ENCODE data around the gene PPID. TPM values are rescaled to one million over a fixed set of nuclear protein-coding genes. Genes with fewer than 3 reads are reported as not detected.

Gene PPID
- total RNA-seq, 1 experiment from 2014 or later: 23.3 TPM

GRCh38 chr4:158728236-158728635, 5.0 kb upstream of the PPID start:
- Histone ChIP-seq H3K27me3 (ENCODE audit: control insufficient read depth, insufficient read depth, low read length) (no peaks in the 10 kb centered on the region; the same call in 1 of the 2 replicates), H3K27ac (ENCODE audit: low read length) (no peak overlapping the region), H3K36me3 (ENCODE audit: control insufficient read depth, insufficient read depth, low read length) (no peaks in the 10 kb centered on the region), H3K9me3 (ENCODE audit: control insufficient read depth, insufficient read depth, low read depth, low read length) (no peaks in the 10 kb centered on the region), H3K4me3 (ENCODE audit: low read depth in 2 of 2, low read length in 2 of 2) (no peak overlapping the region), H3K4me1 (ENCODE audit: control insufficient read depth, insufficient read depth, low read length) (no peaks in the 10 kb centered on the region)
- no peak for TF ChIP-seq POLR2AphosphoS5 (IDR thresholded peaks at IDR 0.05; ENCODE audit: low read depth, low read length)
- no peak for TF ChIP-seq TCF7L2 (IDR thresholded peaks at IDR 0.05; ENCODE audit: low read depth, low read length)
- no peak for TF ChIP-seq REST (IDR thresholded peaks at IDR 0.05; ENCODE audit: insufficient read depth in 1 of 2, low read depth in 2 of 2, low read length in 1 of 2)
- TF ChIP-seq SIN3A (IDR thresholded peaks at IDR 0.05; ENCODE audit: borderline replicate concordance, insufficient read depth, low read depth, low read length): no peak
- no peak for TF ChIP-seq CTCF (IDR thresholded peaks at IDR 0.05)
- no peak for DNase-seq (ENCODE audit: low read depth, low spot score)
- no TSS peak for BruUV-seq (replicated peaks)
- ChIA-PET POLR2A (no interaction called here), CTCF (no interaction called here)
- no peak for ATAC-seq
- in situ Hi-C loops (cut with HindIII; ENCODE audit: low pct_unique_long_range_greater_than_20kb, low sequenced_read_pairs) (no loop called here), intact Hi-C loops (cut with micrococcal nuclease; ENCODE audit: unreplicated experiment) (no loop called here)

GRCh38 chr4:158726633-158727032, 3.4 kb upstream of the PPID start:
- no peak for DNase-seq (ENCODE audit: low read depth, low spot score)
- no peaks in the 10 kb centered on the region; the same call in 1 of the 2 replicates for H3K4me1 ChIP-seq (ENCODE audit: control insufficient read depth, insufficient read depth, low read length)
- ChIA-PET CTCF (no interaction called here), POLR2A (no interaction called here)
- H3K9me3 ChIP-seq (ENCODE audit: control insufficient read depth, insufficient read depth, low read depth, low read length): no peaks in the 10 kb centered on the region
- no peak for TF ChIP-seq REST (IDR thresholded peaks at IDR 0.05; ENCODE audit: insufficient read depth in 1 of 2, low read depth in 2 of 2, low read length in 1 of 2)
- no peak for TF ChIP-seq SIN3A (IDR thresholded peaks at IDR 0.05; ENCODE audit: borderline replicate concordance, insufficient read depth, low read depth, low read length)
- TF ChIP-seq CTCF (IDR thresholded peaks at IDR 0.05): no peak
- no peak for TF ChIP-seq POLR2AphosphoS5 (IDR thresholded peaks at IDR 0.05; ENCODE audit: low read depth, low read length)
- TF ChIP-seq TCF7L2 (IDR thresholded peaks at IDR 0.05; ENCODE audit: low read depth, low read length): no peak
- no peaks in the 10 kb centered on the region; the same call in 1 of the 2 replicates for H3K27me3 ChIP-seq (ENCODE audit: control insufficient read depth, insufficient read depth, low read length)
- ATAC-seq: no peak
- in situ Hi-C loops (cut with HindIII; ENCODE audit: low pct_unique_long_range_greater_than_20kb, low sequenced_read_pairs): no loop called here
- intact Hi-C loops (cut with micrococcal nuclease; ENCODE audit: unreplicated experiment): no loop called here
- H3K27ac ChIP-seq (ENCODE audit: low read length): no peak overlapping the region
- H3K4me3 ChIP-seq (ENCODE audit: low read depth in 2 of 2, low read length in 2 of 2): no peak overlapping the region
- no TSS peak for BruUV-seq (replicated peaks)
- H3K36me3 ChIP-seq (ENCODE audit: control insufficient read depth, insufficient read depth, low read length): peaks cover 11% of the 10 kb centered on the region; the same call in 1 of the 2 replicates

Measured in Panc1 (cell line).